CD4-positive, alpha-beta T cell treated with Interleukin-17A for 1 hour (primary cell): ENCODE measurements around the gene LRRC75A.
A peak's percentile ranks its signal among the peaks of the same experiment; 100 is the strongest.

Experiments
- DNase-seq: peaks from one replicate; pipeline ENCODE4 v3.0.0-alpha.2; 2020

Gene LRRC75A

GRCh38 chr17:16492613-16493530, 879 bp upstream of the LRRC75A start:
- DNase-seq: no peak

- peak; percentile 11 for DNase-seq
These were observed 776 bp downstream of the LRRC75A start for GRCh38 chr17:16491131-16491702.

GRCh38 chr17:16489431-16489830, 2.6 kb downstream of the LRRC75A start:
- no peak for DNase-seq

GRCh38 chr17:16488968-16489337, 3.0 kb downstream of the LRRC75A start:
- no peak for DNase-seq

- no peak for DNase-seq
These were observed 3.6 kb downstream of the LRRC75A start for GRCh38 chr17:16488186-16488967.

- no peak for DNase-seq
These were observed 5.4 kb downstream of the LRRC75A start for GRCh38 chr17:16486373-16487250.

- no peak for DNase-seq
These were observed 7.4 kb downstream of the LRRC75A start for GRCh38 chr17:16484445-16485175.

GRCh38 chr17:16483021-16483645, 8.9 kb downstream of the LRRC75A start:
- DNase-seq: no peak

GRCh38 chr17:16482253-16482652, 9.7 kb downstream of the LRRC75A start:
- no peak for DNase-seq

GRCh38 chr17:16480995-16481394, 11.0 kb downstream of the LRRC75A start:
- DNase-seq: no peak

- DNase-seq: no peak
These were observed 12.7 kb downstream of the LRRC75A start for GRCh38 chr17:16479264-16479663.

GRCh38 chr17:16478649-16479048, 13.3 kb downstream of the LRRC75A start:
- DNase-seq: no peak

- no peak for DNase-seq
These were observed 14.3 kb downstream of the LRRC75A start for GRCh38 chr17:16477666-16478065.

GRCh38 chr17:16477255-16477654, 14.7 kb downstream of the LRRC75A start:
- no peak for DNase-seq

- no peak for DNase-seq
These were observed 16.8 kb downstream of the LRRC75A start for GRCh38 chr17:16475179-16475704.

GRCh38 chr17:16474012-16474725, 17.8 kb downstream of the LRRC75A start:
- DNase-seq: no peak

- DNase-seq: no peak
These were observed 18.7 kb downstream of the LRRC75A start for GRCh38 chr17:16473044-16474011.

- DNase-seq: no peak
These were observed 19.5 kb downstream of the LRRC75A start for GRCh38 chr17:16472539-16472938.

GRCh38 chr17:16471295-16471694, 20.7 kb downstream of the LRRC75A start:
- no peak for DNase-seq
